Liver (tissue), 9 donors: ENCODE measurements around the gene SAE1. TPM values are rescaled to one million over a fixed set of nuclear protein-coding genes. Genes with fewer than 3 reads are reported as not detected.

ENCODE experiments used
- DNase-seq: peaks from one replicate; pipeline ENCODE4 v3.0.0-alpha.2; 2017; ENCODE audit warnings: low spot score
- H3K27ac ChIP-seq, 2 donors: one replicate each; pipeline ENCODE4 v1.7.0; 2013; ENCODE audit warnings: inconsistent platforms in 2 of 2, low read length in 2 of 2, control low read depth in 1 of 2, low read depth in 1 of 2, mild to moderate bottlenecking in 1 of 2
- H3K27me3 ChIP-seq, 4 donors: one replicate each; pipeline versions ENCODE4 v1.6.1 to v1.7.0; 2013; ENCODE audit warnings: low read length in 3 of 4, inconsistent platforms in 1 of 4, mild to moderate bottlenecking in 1 of 4, moderate library complexity in 1 of 4; ENCODE audit not compliant: control insufficient read depth in 4 of 4, insufficient read depth in 4 of 4
- H3K36me3 ChIP-seq, 4 donors: one replicate each; pipeline versions ENCODE4 v1.6.1 to v1.7.0; 2013; ENCODE audit warnings: low read length in 3 of 4, mild to moderate bottlenecking in 3 of 4, low read depth in 1 of 4, moderate library complexity in 1 of 4; ENCODE audit not compliant: control insufficient read depth in 4 of 4, insufficient read depth in 3 of 4
- H3K4me1 ChIP-seq, 4 donors: one replicate each; pipeline versions ENCODE4 v1.6.1 to v1.7.0; 2013; ENCODE audit warnings: low read length in 3 of 4, mild to moderate bottlenecking in 3 of 4, moderate library complexity in 1 of 4; ENCODE audit not compliant: control insufficient read depth in 4 of 4, insufficient read depth in 4 of 4
- H3K4me3 ChIP-seq, 3 donors: one replicate each; pipeline versions ENCODE4 v1.6.1 to v1.7.0; 2013; ENCODE audit warnings: low read length in 3 of 3, control low read depth in 1 of 3, low read depth in 1 of 3, mild to moderate bottlenecking in 1 of 3
- H3K9ac ChIP-seq, 2 donors: one replicate each; pipeline ENCODE4 v1.7.0; 2013; ENCODE audit warnings: low read length in 2 of 2, mild to moderate bottlenecking in 2 of 2, moderate library complexity in 2 of 2, control low read depth in 1 of 2, low read depth in 1 of 2
- H3K9me3 ChIP-seq, 4 donors: one replicate each; pipeline versions ENCODE4 v1.6.1 to v1.7.0; 2013; ENCODE audit warnings: low read length in 3 of 4; ENCODE audit not compliant: control insufficient read depth in 4 of 4
- ATF3 ChIP-seq: IDR thresholded peaks from 2 replicates; pipeline ENCODE4 v1.6.1; 2016; ENCODE audit warnings: antibody characterized with exemption
- FOXA1 ChIP-seq: IDR thresholded peaks from 2 replicates; pipeline ENCODE4 v1.6.1; 2016; ENCODE audit warnings: antibody characterized with exemption
- FOXA2 ChIP-seq: IDR thresholded peaks from 2 replicates; pipeline ENCODE4 v1.6.1; 2016; ENCODE audit warnings: antibody characterized with exemption
- GABPA ChIP-seq, 2 donors: IDR thresholded peaks in 1 of 2; conservative IDR thresholded peaks in 1 of 2; 2 replicates each; pipeline ENCODE4 v1.6.1; 2016; ENCODE audit warnings: antibody characterized with exemption in 2 of 2, mild to moderate bottlenecking in 1 of 2, moderate library complexity in 1 of 2
- HNF4A ChIP-seq, 2 donors: conservative IDR thresholded peaks; 2 replicates each; pipeline ENCODE4 v1.6.1; 2016; ENCODE audit warnings: antibody characterized with exemption in 2 of 2, mild to moderate bottlenecking in 2 of 2
- JUND ChIP-seq, 2 donors: IDR thresholded peaks; 2 replicates each; pipeline ENCODE4 v1.6.1; 2016; ENCODE audit warnings: antibody characterized with exemption in 2 of 2
- MAX ChIP-seq: IDR thresholded peaks from 2 replicates; pipeline ENCODE4 v1.6.1; 2016; ENCODE audit warnings: antibody characterized with exemption
- NR2F2 ChIP-seq: IDR thresholded peaks from 2 replicates; pipeline ENCODE4 v1.6.1; 2016; ENCODE audit warnings: antibody characterized with exemption
- RXRA ChIP-seq, 2 donors: IDR thresholded peaks; 2 replicates each; pipeline ENCODE4 v1.6.1; 2017 to 2018; ENCODE audit warnings: antibody characterized with exemption in 2 of 2, mild to moderate bottlenecking in 1 of 2
- YY1 ChIP-seq: IDR thresholded peaks from 2 replicates; pipeline ENCODE4 v1.6.1; 2016; ENCODE audit warnings: antibody characterized with exemption, mild to moderate bottlenecking
- WGBS: extraction: QIAGEN DNeasy Blood & Tissue Kit; methylation state at CpG from one replicate; pipeline ENCODE4 v1.1.7; 2013; 5-methylcytosine and 5-hydroxymethylcytosine counted together
- polyA plus RNA-seq, 2 donors: library from polyadenylated mRNA; stranded (reverse) in 1 of 2; unstranded in 1 of 2; fragments of 200-250 nt in 1 of 2; fragments of >200 nt in 1 of 2; fragmentation: Nextera tagmentation in 1 of 2; extraction: Ambion mirVana in 1 of 2; gene quantifications; one replicate each; pipeline versions ENCODE4 v1.2.1 to v1.2.3, GENCODE V29; 2013 to 2015
- total RNA-seq, 2 donors: library from RNA; depleted of rRNA; stranded (reverse); fragments of >200 nt; gene quantifications; one replicate each; pipeline ENCODE4 v1.2.3, GENCODE V29; 2014
- TF ChIP-seq, protein P1 (sequence below): IDR thresholded peaks from 2 replicates; pipeline ENCODE4 v1.6.1; 2016; ENCODE audit warnings: antibody characterized with exemption
- TF ChIP-seq, protein P2 (sequence below): IDR thresholded peaks from 2 replicates; pipeline ENCODE4 v1.6.1; 2016; ENCODE audit warnings: antibody characterized with exemption, mild to moderate bottlenecking
- donor health status: healthy.
- donor health status: healthy.
- donor health status: healthy.
- donor health status: healthy.
- donor health status: healthy.

Gene SAE1
- total and polyA plus RNA-seq, 4 donors = 19.0 to 31.8 (median 27.0) TPM

DNA sequence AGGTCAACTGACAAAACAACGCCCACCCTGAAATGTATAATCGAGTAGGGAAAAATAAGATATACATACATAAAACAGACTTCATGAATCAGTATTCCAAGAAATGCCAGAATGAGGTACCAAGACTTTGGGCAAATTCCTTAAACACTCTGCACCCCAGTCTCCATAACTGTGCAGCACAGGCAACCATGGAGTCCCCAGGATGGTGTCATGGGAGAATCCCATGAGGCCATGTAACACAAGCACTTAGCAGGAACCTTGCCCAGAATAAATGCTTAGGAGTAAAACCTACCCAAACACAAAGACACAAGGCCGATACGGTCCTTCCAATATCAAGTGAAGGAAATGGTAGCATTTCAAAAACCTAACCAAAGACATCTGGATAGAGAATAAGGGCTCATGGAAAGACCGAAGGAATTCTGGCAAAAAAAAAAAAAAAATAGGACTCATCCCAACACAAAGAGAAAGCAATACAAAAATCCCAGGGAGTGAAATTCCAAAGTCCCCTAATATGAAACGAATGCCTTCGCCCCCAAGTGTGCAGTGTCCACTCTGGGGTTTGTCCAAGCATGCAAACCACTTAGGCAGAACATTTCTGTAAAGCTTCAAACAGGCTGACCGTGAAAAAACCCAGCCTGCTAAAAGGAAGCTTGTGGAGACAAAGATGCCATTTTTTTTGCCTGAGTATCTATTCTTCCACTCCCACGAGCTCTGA is 28.1 kb upstream of the SAE1 start:
- 88% methylated on average over 9 of the region's 9 CpGs for WGBS
- DNase-seq = no peak

GRCh38 chr19:47104680-47105079 is 26.0 kb upstream of the SAE1 start:
- H3K9ac ChIP-seq = no peak overlapping the region
- peaks cover 2 to 23% (median 9%) of the 10 kb centered on the region in 4 donors for H3K4me1 ChIP-seq
- no peak overlapping the region for H3K27ac ChIP-seq
- WGBS = 95% methylated on average over 9 of the region's 9 CpGs
- H3K4me3 ChIP-seq = no peak overlapping the region
- DNase-seq = no peak
- no peaks in the 10 kb centered on the region for H3K9me3 ChIP-seq
- H3K36me3 ChIP-seq = peaks cover 0 to 3% (median 0%) of the 10 kb centered on the region in 4 donors
- H3K27me3 ChIP-seq = no peaks in the 10 kb centered on the region
- TF ChIP-seq MAX = no peak
- TF ChIP-seq, protein P1, sequence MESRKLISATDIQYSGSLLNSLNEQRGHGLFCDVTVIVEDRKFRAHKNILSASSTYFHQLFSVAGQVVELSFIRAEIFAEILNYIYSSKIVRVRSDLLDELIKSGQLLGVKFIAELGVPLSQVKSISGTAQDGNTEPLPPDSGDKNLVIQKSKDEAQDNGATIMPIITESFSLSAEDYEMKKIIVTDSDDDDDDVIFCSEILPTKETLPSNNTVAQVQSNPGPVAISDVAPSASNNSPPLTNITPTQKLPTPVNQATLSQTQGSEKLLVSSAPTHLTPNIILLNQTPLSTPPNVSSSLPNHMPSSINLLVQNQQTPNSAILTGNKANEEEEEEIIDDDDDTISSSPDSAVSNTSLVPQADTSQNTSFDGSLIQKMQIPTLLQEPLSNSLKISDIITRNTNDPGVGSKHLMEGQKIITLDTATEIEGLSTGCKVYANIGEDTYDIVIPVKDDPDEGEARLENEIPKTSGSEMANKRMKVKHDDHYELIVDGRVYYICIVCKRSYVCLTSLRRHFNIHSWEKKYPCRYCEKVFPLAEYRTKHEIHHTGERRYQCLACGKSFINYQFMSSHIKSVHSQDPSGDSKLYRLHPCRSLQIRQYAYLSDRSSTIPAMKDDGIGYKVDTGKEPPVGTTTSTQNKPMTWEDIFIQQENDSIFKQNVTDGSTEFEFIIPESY = no peak
- no peak for TF ChIP-seq GABPA (IDR thresholded peaks at IDR 0.05 in 1 of 2, conservative IDR thresholded peaks at IDR 0.05 in 1 of 2)
- TF ChIP-seq NR2F2 = no peak
- TF ChIP-seq YY1 = no peak
- no peak for TF ChIP-seq RXRA (IDR thresholded peaks at IDR 0.05)
- TF ChIP-seq, protein P2, sequence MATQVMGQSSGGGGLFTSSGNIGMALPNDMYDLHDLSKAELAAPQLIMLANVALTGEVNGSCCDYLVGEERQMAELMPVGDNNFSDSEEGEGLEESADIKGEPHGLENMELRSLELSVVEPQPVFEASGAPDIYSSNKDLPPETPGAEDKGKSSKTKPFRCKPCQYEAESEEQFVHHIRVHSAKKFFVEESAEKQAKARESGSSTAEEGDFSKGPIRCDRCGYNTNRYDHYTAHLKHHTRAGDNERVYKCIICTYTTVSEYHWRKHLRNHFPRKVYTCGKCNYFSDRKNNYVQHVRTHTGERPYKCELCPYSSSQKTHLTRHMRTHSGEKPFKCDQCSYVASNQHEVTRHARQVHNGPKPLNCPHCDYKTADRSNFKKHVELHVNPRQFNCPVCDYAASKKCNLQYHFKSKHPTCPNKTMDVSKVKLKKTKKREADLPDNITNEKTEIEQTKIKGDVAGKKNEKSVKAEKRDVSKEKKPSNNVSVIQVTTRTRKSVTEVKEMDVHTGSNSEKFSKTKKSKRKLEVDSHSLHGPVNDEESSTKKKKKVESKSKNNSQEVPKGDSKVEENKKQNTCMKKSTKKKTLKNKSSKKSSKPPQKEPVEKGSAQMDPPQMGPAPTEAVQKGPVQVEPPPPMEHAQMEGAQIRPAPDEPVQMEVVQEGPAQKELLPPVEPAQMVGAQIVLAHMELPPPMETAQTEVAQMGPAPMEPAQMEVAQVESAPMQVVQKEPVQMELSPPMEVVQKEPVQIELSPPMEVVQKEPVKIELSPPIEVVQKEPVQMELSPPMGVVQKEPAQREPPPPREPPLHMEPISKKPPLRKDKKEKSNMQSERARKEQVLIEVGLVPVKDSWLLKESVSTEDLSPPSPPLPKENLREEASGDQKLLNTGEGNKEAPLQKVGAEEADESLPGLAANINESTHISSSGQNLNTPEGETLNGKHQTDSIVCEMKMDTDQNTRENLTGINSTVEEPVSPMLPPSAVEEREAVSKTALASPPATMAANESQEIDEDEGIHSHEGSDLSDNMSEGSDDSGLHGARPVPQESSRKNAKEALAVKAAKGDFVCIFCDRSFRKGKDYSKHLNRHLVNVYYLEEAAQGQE = no peak
- TF ChIP-seq FOXA1 = no peak
- TF ChIP-seq HNF4A (conservative IDR thresholded peaks at IDR 0.05) = no peak
- TF ChIP-seq ATF3 = no peak
- TF ChIP-seq JUND (IDR thresholded peaks at IDR 0.05) = no peak
- TF ChIP-seq FOXA2 = no peak

More for the DNA sequence above, 28.1 kb upstream of the SAE1 start:
- TF ChIP-seq, protein P2 = no peak
- TF ChIP-seq FOXA2 (no peak), JUND (IDR thresholded peaks at IDR 0.05) (no peak)
- TF ChIP-seq, protein P1 = no peak
- Histone ChIP-seq H3K9ac (no peak overlapping the region), H3K9me3 (no peaks in the 10 kb centered on the region), H3K27me3 (no peaks in the 10 kb centered on the region), H3K36me3 (peaks cover 0 to 2% (median 0%) of the 10 kb centered on the region in 4 donors), H3K27ac (no peak overlapping the region), H3K4me1 (peaks cover 2 to 24% (median 5%) of the 10 kb centered on the region in 4 donors), H3K4me3 (no peak overlapping the region)
